ENCODE measurements around the gene MYO7A. TPM values are rescaled to one million over a fixed set of nuclear protein-coding genes. Genes with fewer than 3 reads are reported as not detected.
A peak's percentile ranks its signal among the peaks of the same experiment; 100 is the strongest.

MYO7A gene
- total and polyA plus RNA-seq, 2 experiments from 2014 or later, result 1.8 to 5.4 TPM

DNA sequence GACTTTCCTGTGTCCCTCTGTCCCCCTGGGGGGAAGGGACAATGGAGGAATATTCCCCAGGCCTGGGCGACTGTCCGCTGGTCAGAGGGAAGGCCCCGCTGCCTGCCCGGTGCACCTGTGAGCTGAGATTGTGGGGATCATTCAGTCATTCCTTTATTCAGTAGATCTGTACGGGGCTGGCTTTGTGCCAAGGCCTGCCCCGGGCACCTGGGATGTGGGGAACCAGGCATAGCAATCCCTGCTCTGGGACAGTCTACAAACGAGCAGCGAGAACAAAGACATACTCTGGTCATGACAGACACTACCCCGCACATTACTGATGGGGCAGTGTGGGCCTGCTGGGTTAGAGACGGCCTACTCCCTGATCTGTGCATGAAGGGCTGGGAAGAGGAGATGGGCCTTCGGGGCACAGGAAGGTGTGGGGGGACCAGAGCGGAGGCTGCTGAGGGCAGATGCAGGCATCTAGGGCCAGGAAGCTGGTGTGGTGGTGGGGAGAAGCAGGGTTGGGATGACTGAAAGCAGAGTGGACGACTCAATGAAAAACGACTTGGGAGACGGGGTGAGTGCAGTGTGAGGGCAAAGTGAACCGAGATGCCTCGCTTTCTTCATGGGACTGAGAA, 1.8 kb upstream of the MYO7A start (continued):
- TF ChIP-seq, protein P1, sequence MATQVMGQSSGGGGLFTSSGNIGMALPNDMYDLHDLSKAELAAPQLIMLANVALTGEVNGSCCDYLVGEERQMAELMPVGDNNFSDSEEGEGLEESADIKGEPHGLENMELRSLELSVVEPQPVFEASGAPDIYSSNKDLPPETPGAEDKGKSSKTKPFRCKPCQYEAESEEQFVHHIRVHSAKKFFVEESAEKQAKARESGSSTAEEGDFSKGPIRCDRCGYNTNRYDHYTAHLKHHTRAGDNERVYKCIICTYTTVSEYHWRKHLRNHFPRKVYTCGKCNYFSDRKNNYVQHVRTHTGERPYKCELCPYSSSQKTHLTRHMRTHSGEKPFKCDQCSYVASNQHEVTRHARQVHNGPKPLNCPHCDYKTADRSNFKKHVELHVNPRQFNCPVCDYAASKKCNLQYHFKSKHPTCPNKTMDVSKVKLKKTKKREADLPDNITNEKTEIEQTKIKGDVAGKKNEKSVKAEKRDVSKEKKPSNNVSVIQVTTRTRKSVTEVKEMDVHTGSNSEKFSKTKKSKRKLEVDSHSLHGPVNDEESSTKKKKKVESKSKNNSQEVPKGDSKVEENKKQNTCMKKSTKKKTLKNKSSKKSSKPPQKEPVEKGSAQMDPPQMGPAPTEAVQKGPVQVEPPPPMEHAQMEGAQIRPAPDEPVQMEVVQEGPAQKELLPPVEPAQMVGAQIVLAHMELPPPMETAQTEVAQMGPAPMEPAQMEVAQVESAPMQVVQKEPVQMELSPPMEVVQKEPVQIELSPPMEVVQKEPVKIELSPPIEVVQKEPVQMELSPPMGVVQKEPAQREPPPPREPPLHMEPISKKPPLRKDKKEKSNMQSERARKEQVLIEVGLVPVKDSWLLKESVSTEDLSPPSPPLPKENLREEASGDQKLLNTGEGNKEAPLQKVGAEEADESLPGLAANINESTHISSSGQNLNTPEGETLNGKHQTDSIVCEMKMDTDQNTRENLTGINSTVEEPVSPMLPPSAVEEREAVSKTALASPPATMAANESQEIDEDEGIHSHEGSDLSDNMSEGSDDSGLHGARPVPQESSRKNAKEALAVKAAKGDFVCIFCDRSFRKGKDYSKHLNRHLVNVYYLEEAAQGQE (IDR thresholded peaks at IDR 0.05; ENCODE audit: unreplicated experiment), result no peak
- no peak for TF ChIP-seq POLR2AphosphoS5 (IDR thresholded peaks at IDR 0.05; ENCODE audit: low read depth)
- no peak for TF ChIP-seq EZH2 (IDR thresholded peaks at IDR 0.05; ENCODE audit: low read depth, unreplicated experiment)
- TF ChIP-seq ZNF331 (CRISPR knock-in tag; IDR thresholded peaks at IDR 0.05; ENCODE audit: low read depth), result no peak

DNA sequence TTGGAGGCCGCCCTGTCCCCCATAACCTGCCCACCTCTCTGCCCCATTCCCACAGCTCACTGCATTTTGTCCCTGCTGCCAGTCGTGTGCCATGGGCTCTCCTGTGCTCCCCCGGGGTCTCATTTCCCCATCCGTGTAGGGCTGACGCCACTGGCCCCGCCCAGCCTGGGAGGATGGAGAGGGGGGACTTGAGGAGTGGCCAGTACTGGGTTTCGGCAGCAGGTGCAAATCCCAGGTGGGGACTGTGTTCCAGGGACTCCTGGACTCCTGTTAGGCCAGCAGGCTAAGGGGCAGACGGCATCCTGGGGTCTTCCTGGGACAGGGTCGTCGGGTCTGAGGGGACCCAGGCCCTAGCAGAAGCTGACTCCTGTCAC, 1.2 kb upstream of the MYO7A start:
- Histone ChIP-seq H3K27ac (ENCODE audit: low read depth) (no peak overlapping the region), H3K79me2 (replicated peaks; ENCODE audit: insufficient read depth) (no peaks in the 10 kb centered on the region), H2AFZ (peak overlapping the region; percentile 99), H3K36me3 (ENCODE audit: insufficient read depth) (no peaks in the 10 kb centered on the region), H3K9me2 (ENCODE audit: insufficient read depth) (no peaks in the 10 kb centered on the region), H4K20me1 (replicated peaks; ENCODE audit: insufficient read depth) (no peaks in the 10 kb centered on the region), H3K27me3 (ENCODE audit: insufficient read depth) (no peaks in the 10 kb centered on the region), H3K4me2 (peak overlapping the region; percentile 93), H3K4me1 (ENCODE audit: insufficient read depth) (peaks cover 8% of the 10 kb centered on the region), H3K4me3 (peak overlapping the region; percentile 71), H3F3A (replicated peaks; ENCODE audit: low read depth) (0 out of 2 replicates have a peak, but pooled peaks cover 4% of the 10 kb centered on the region)
- H3K9me3 Mint-ChIP-seq, result no peaks in the 10 kb centered on the region
- peaks cover 12% of the 10 kb centered on the region for H3K27me3 Mint-ChIP-seq (ENCODE audit: insufficient read depth, low read depth, poor library complexity)
- H3K4me3 Mint-ChIP-seq, result peak overlapping the region; percentile 61; the same call in 2 of the 3 replicates
- H3K36me3 Mint-ChIP-seq (ENCODE audit: low read depth), result peaks cover 5% of the 10 kb centered on the region; the same call in 1 of the 3 replicates
- H3K4me1 Mint-ChIP-seq, result peaks cover 24% of the 10 kb centered on the region
- ATAC-seq, result peak; percentile 40
- H3K27ac Mint-ChIP-seq, result no peak overlapping the region
- DNase-seq (ENCODE audit: low spot score), result peak; percentile 39
- TF ChIP-seq STAT1 (IDR thresholded peaks at IDR 0.05; ENCODE audit: unreplicated experiment) (no peak), EZH2 (IDR thresholded peaks at IDR 0.05; ENCODE audit: low read depth, unreplicated experiment) (no peak), ZNF114 (CRISPR knock-in tag; IDR thresholded peaks at IDR 0.05) (no peak), POLR2AphosphoS5 (IDR thresholded peaks at IDR 0.05; ENCODE audit: low read depth) (no peak), JUNB (IDR thresholded peaks at IDR 0.05; ENCODE audit: unreplicated experiment) (no peak), CREB1 (CRISPR knock-in tag; IDR thresholded peaks at IDR 0.05; ENCODE audit: low read depth) (no peak), ZNF331 (CRISPR knock-in tag; IDR thresholded peaks at IDR 0.05; ENCODE audit: low read depth) (no peak), NANOG (IDR thresholded peaks at IDR 0.05; ENCODE audit: borderline replicate concordance) (no peak)
- TF ChIP-seq, protein P2, sequence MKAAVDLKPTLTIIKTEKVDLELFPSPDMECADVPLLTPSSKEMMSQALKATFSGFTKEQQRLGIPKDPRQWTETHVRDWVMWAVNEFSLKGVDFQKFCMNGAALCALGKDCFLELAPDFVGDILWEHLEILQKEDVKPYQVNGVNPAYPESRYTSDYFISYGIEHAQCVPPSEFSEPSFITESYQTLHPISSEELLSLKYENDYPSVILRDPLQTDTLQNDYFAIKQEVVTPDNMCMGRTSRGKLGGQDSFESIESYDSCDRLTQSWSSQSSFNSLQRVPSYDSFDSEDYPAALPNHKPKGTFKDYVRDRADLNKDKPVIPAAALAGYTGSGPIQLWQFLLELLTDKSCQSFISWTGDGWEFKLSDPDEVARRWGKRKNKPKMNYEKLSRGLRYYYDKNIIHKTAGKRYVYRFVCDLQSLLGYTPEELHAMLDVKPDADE (IDR thresholded peaks at IDR 0.05), result no peak
- TF ChIP-seq, protein P1 (IDR thresholded peaks at IDR 0.05; ENCODE audit: unreplicated experiment), result no peak
- TF ChIP-seq, protein P3, sequence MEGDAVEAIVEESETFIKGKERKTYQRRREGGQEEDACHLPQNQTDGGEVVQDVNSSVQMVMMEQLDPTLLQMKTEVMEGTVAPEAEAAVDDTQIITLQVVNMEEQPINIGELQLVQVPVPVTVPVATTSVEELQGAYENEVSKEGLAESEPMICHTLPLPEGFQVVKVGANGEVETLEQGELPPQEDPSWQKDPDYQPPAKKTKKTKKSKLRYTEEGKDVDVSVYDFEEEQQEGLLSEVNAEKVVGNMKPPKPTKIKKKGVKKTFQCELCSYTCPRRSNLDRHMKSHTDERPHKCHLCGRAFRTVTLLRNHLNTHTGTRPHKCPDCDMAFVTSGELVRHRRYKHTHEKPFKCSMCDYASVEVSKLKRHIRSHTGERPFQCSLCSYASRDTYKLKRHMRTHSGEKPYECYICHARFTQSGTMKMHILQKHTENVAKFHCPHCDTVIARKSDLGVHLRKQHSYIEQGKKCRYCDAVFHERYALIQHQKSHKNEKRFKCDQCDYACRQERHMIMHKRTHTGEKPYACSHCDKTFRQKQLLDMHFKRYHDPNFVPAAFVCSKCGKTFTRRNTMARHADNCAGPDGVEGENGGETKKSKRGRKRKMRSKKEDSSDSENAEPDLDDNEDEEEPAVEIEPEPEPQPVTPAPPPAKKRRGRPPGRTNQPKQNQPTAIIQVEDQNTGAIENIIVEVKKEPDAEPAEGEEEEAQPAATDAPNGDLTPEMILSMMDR (conservative IDR thresholded peaks at IDR 0.05; ENCODE audit: low read depth in 2 of 2), result no peak
